ENCODE measurements around the gene IMMP2L. TPM values are rescaled to one million over a fixed set of nuclear protein-coding genes. Genes with fewer than 3 reads are reported as not detected.

Gene IMMP2L
- total and polyA plus RNA-seq, 2 donors (not counting 3 experiments of a cell fraction or from before 2014, with no cell fraction given): 9.9 to 11.8 TPM

DNA sequence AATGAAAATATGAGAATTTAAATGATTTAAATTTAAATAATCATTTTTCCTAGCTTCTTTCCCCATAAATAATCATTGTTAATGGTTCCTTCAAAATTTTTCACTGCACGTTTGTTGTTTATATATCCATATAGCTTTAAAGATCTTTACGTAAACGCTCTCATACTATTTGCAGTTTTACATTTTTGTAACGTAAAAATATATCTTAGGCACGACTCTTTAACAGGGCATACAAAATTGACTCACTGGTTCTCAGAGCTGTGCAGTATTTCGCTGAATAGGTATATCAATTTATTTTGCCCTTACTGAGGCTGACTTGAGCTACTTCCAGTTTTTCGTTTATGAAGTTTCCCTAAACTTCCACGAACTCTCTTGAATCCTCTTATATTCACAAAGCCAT, 365.6 kb downstream of the IMMP2L start:
- CTCF ChIA-PET: no interaction called here
- H3K79me2 ChIP-seq (ENCODE audit: control insufficient read depth, insufficient read depth, low read length): no peaks in the 10 kb centered on the region
- H3K4me1 ChIP-seq (ENCODE audit: control insufficient read depth, extremely low read depth, insufficient read depth, low read length): no peaks in the 10 kb centered on the region
- intact Hi-C loops (cut with micrococcal nuclease): no loop called here
- no peak overlapping the region for H2AFZ ChIP-seq (ENCODE audit: low read depth, low read length)
- BruUV-seq (replicated peaks): no TSS peak
- H3K36me3 ChIP-seq (ENCODE audit: control insufficient read depth in 2 of 2, extremely low read depth in 1 of 2, insufficient read depth in 2 of 2, low read length in 2 of 2): no peaks in the 10 kb centered on the region
- H3K9me1 ChIP-seq (replicated peaks; ENCODE audit: control insufficient read depth, extremely low read depth, insufficient read depth, low read length): no peaks in the 10 kb centered on the region
- no peak for TF ChIP-seq FOS (IDR thresholded peaks at IDR 0.05; ENCODE audit: borderline replicate concordance, insufficient read depth, low read length)
- TF ChIP-seq, protein P1, sequence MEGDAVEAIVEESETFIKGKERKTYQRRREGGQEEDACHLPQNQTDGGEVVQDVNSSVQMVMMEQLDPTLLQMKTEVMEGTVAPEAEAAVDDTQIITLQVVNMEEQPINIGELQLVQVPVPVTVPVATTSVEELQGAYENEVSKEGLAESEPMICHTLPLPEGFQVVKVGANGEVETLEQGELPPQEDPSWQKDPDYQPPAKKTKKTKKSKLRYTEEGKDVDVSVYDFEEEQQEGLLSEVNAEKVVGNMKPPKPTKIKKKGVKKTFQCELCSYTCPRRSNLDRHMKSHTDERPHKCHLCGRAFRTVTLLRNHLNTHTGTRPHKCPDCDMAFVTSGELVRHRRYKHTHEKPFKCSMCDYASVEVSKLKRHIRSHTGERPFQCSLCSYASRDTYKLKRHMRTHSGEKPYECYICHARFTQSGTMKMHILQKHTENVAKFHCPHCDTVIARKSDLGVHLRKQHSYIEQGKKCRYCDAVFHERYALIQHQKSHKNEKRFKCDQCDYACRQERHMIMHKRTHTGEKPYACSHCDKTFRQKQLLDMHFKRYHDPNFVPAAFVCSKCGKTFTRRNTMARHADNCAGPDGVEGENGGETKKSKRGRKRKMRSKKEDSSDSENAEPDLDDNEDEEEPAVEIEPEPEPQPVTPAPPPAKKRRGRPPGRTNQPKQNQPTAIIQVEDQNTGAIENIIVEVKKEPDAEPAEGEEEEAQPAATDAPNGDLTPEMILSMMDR (IDR thresholded peaks at IDR 0.05; ENCODE audit: extremely low read depth in 1 of 2, insufficient read depth in 1 of 2, low read depth in 1 of 2, low read length in 2 of 2): no peak
- TF ChIP-seq, protein P2, sequence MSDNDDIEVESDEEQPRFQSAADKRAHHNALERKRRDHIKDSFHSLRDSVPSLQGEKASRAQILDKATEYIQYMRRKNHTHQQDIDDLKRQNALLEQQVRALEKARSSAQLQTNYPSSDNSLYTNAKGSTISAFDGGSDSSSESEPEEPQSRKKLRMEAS (IDR thresholded peaks at IDR 0.05; ENCODE audit: insufficient read depth, insufficient read length): no peak
- TF ChIP-seq POLR2AphosphoS5 (IDR thresholded peaks at IDR 0.05; ENCODE audit: insufficient read depth, low read depth, low read length): no peak
- no peak for TF ChIP-seq EZH2 (IDR thresholded peaks at IDR 0.05; ENCODE audit: borderline replicate concordance, low read depth, low read length, severe bottlenecking)
- no peak for TF ChIP-seq MYC (IDR thresholded peaks at IDR 0.05; ENCODE audit: low read depth, low read length)
- no peak for TF ChIP-seq GATA2 (IDR thresholded peaks at IDR 0.05; ENCODE audit: insufficient read depth, insufficient read length, low read depth, low read length)
- no peak for TF ChIP-seq JUN (IDR thresholded peaks at IDR 0.05; ENCODE audit: borderline replicate concordance, insufficient read depth, insufficient read length, low read depth)
- no peak for TF ChIP-seq POLR2A (IDR thresholded peaks at IDR 0.05; ENCODE audit: low read depth, low read length)
- H4K20me1 ChIP-seq (replicated peaks; ENCODE audit: control insufficient read depth, extremely low read depth, insufficient read depth, low read length): no peaks in the 10 kb centered on the region
- no peak overlapping the region for H3K4me3 ChIP-seq (replicated peaks in 1 of 3; ENCODE audit: insufficient read depth in 1 of 3, low read depth in 1 of 3, low read length in 3 of 3)
- no peaks in the 10 kb centered on the region for H3K9me3 ChIP-seq (replicated peaks; ENCODE audit: control insufficient read depth, insufficient read depth, low read length)
- no peak overlapping the region for H3K9ac ChIP-seq (replicated peaks; ENCODE audit: extremely low read depth, insufficient read depth, low read length)
- no peaks in the 10 kb centered on the region for H3K27me3 ChIP-seq (ENCODE audit: control insufficient read depth in 2 of 2, insufficient read depth in 2 of 2, low read length in 2 of 2)
- no peak for FAIRE-seq
- POLR2A ChIA-PET: no interaction called here
- no peak for DNase-seq (ENCODE audit: low read depth, low spot score)
- dilution Hi-C loops (cut with MboI; ENCODE audit: extremely low pct_ligation_motif_present, low sequenced_read_pairs): no loop called here
- no peak overlapping the region for H3K4me2 ChIP-seq (ENCODE audit: insufficient read depth, low read length)
- H3K27ac ChIP-seq (ENCODE audit: insufficient read depth, low read depth, low read length): no peak overlapping the region
